NK-92 (cell line): Measurements from ENCODE around the gene FERMT1.
"Not testable (repeated sequence)": the region's sequence is repeated elsewhere in the genome, so short reads cannot be mapped to it uniquely, and the experiment has no call there.

Source experiments
- DNase-seq: peaks from one replicate; lab custom pipeline; 2025; ENCODE audit not compliant: unreplicated experiment; lab: John Stamatoyannopoulos, UW

FERMT1 gene

DNA sequence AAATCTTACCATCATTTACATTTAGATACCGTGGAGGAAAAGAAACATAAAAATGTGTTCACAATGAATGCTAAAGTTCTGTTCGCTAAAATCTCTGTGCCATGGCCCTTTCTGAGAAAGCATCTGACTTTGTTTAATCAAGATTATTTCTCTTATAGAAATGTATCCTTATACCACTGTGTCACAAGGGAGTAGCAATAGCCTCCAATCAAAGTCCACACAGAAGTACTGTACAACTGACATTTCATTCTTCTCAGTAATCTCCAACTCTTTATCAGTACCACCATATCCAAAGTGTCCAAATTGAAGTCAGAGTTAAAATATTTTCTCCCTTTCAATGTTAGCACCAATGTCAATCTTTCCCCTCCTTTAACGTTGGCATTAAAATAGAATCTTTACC is 6.1 kb downstream of the FERMT1 start:
- DNase-seq, result no peak

DNA sequence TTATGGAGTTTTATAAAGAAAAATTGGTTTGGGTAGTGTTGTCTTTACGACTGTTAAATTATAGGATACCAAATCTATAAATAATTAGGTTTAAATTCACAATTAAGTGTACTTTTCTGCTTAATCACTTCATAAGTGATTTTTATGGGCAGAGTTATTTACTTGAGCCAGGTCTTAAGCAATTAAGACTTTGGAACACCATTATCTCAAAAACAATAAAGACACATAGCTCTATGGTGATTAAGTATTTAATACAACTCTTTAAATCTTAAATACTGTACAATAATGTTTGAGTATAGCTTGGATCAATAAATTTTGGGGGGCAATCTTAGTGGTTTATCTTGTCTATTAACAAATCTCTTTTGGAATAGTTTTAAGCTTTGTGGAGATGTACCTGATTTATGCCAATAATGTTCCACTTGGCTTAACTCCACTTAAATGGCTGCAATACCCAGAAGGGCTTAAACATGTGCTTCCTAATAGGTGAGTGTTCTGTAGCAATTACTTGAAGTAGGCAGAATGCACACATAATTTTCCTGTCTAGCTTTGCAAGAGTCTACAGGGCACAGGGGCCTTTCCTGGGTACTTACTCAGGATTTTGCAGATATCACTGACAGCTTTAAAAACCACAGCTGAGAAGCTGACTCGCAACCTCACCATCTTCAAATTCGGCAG is 7.5 kb downstream of the FERMT1 start:
- DNase-seq, result no peak

DNA sequence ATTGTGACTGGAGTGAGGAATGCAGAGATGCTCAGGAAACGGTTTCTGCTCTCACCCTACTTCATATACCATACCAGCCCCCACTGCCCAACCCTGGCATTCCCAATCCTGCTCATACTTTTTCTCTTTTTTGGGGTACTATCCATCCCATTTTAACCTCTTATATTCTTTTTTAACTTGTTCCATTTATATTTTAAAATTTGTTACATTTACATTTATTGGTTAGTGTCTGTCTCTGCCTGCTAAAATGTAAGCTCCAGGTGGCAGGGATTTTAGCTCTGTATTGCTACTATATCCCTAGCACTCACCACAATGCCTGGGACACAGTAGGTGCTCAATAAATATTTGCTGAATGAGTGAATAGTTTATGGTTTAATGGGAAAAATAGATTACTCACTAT is 8.1 kb downstream of the FERMT1 start:
- DNase-seq, result no peak

DNA sequence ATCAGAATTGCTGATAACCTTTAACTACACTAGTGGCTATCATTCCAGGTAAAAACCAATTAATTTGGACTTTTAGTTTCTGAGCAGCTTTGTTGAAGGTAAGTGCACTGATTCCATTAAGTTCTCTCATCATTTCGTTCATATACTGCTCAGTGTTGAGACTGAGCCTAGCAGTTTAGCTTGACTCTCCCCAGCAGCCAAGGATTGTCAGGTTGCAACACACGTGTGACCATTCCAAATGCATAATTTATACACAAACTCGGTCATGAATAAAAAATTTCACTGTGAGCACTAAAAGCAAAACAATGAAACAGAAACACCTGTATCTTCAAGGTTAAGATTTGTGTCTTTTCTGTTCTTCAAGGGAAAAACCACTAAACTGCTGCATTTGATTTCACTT is 8.9 kb downstream of the FERMT1 start:
- DNase-seq, result no peak

DNA sequence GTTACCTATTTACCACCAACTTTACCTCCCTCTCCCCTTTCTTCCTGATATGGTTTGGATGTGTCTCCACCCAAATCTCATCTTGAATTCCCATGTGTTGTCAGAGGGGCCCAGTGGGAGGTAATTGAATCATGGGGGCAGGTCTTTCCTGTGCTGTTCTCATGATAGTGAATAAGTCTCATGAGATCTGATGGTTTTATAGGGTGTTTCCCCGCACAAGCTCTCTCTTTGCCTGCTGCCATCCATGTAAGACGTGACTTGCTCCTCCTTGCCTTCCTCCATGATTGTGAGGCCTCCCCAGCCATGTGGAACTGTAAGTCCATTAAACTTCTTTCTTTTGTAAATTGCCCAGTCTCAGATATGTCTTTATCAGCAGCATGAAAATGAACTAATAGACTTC is 9.9 kb downstream of the FERMT1 start:
- DNase-seq, result not testable (repeated sequence)

DNA sequence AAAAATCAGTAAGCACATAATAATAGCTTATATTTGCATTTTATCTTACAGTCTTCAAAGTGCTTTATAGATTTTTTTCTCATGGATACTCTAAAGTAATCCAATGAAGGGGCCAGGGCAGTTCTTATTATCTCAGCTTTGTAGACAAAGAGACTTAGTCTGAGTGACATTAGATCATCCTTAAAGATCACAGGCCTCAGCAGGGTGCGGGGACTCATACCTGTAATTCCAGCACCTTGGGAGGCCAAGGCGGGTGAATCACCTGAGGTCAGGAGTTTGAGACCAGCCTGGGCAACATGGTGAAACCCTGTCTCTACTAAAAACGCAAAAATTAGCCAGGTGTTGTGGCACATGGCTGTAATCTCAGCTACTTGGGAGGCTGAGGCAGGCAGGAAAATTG is 14.5 kb downstream of the FERMT1 start:
- no peak for DNase-seq

DNA sequence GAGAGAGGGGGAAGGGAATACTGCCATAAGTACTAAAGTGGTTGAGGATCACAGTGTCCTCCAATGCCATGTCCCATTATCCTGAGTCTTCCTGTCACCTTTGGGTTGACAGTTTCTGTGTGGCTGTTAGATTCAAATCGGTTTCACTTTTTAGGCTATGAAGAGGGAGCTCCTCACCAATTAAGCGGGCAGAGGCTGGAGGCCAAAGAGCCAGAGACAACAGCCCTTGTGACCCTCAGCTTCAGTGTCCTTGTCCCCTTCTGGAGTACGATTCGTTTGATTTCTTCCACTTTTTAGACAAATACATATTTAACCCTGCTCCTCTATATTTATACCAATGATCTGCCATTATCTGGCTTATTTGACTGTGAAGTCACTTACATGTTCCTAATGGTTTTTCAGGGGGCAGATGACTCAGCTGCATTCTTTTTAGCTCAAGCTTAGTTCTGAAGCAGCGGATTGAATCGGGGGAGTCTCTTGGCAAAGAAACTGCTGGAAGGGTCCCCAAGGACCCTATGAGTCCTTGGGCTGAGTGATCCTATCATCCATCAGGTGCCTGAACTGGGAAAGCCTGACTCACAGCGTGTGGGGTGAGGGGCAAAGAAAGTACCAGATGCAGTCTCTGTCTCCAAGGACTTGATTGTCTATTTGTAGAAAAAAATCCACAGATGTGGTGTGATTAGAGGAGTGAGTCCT is 18.2 kb downstream of the FERMT1 start:
- DNase-seq, result no peak

DNA sequence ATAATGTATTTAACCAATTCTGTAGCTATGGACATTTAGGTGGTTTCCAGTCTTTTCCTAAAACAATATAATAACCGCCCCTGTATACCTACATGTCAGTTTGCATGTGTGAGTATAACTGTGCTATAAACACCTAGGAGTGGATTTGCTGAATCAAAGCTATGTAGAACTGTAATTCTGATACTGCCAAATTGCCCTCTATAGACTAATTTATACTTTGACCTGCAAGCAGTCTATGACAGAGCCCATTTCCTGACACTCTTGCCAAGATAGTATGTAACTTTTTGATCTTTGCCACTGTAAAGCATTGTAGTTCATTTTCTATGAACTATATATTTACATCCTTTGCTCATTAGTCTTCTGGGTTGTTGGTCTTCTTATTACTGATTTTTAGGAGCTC is 19.5 kb downstream of the FERMT1 start:
- DNase-seq, result no peak

DNA sequence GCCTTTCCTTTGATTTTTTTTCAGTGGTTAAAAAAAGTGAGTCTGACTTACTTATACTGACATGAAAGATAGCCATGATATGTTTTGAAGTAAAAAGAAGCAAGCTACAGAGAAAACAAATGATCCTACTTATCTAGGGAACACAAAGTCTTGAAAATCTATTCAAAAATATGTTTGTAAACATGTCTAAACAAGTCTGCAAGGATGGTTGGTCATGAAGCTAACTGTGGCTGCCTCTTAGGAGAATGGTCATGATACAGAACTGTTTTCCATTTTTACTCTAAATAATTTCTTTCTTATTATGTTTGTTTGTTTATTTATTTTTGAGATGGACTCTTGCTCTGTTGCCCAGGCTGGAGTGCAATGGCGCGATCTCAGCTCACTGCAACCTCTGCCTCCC is 21.5 kb downstream of the FERMT1 start:
- DNase-seq, result no peak

DNA sequence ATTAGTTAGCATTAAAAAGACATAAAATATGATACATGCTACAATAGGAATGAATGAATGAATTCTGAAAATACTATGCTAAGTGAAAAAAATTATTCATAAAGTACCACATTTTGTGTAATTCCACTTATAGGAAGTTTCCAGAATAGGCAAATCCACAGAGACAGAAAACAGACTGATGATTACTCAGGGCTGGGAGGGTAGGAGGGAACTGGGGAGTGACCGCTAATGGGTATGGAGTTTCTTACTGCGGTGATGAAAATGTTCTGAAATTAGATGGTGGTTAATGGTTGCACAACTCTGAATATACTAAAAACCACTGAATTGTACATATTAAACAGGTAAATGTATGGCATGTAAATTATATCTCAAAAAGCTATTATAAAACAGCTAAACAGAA is 22.6 kb downstream of the FERMT1 start:
- no peak for DNase-seq

DNA sequence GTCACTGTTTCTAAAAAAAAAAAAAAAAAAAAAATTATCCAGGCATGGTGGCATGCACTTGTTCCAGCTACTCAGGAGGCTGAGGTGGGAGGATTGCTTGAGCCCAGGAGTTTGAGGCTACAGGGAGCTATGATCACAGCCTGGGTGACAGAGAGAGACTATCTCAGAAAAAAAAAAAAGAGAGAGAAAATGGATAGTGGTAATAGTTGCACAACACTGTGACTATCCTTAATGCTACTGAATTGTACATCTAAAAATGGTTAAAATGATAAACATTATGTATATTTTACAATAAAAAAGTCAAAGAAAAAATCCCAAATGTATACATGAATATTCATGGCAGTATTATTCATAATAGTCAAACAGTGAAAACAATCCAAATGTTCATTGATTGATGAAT is 23.0 kb downstream of the FERMT1 start:
- DNase-seq, result no peak

DNA sequence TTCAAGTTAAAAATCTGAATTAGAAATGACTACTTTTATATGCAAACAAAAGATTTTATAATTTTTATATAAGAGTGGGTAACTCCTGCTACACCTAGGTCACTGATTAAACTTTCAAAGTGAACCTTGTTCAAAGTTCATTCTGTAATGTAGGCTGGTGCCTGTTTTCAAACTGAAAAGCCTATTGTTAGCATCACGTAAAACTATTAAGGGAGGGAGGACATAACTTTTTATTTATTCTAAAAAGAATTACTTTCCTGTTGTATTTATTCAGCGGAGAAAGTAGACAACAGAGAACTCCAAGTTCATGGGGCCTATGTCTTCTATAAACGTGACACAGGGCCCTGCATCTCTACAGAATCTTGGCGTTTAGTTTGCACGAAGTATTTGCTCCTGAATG is 27.4 kb downstream of the FERMT1 start:
- no peak for DNase-seq

DNA sequence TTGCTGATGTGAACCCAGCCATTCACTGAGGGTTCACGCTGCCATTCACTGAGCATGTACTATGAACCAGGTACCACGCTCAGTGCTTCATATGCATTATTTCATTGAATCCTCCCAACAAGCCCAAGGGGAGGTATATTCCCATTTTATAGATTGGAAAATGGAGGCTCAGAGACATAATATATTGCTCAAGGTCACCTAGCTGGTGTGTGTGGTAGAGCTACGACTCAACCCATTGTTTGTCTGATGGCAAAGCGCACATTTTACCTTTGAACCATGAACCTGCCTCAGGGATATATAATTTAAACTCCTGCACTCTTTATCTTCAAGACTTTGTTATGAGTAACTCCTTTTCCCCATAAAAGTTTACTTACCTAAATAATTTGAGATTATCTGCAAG is 28.3 kb downstream of the FERMT1 start:
- no peak for DNase-seq

DNA sequence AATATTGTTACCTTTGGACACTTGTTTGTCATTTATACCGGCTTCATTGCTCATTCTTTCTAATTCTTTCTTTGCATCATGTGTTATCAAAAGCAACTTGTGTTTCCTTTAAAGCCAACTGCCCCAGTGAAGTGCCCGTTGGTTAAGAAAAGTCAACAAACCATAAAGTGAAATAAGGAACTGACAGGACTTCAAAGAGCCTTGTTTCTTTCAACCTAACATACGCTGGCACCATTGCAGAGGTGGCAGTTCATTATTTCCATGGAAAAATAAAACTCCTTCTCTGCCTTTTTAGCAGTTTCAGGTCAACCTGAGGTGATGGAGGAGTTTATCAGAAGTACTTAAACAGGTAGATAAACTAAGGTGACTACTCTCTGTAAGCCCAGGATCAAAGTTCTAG is 28.8 kb downstream of the FERMT1 start:
- no peak for DNase-seq

DNA sequence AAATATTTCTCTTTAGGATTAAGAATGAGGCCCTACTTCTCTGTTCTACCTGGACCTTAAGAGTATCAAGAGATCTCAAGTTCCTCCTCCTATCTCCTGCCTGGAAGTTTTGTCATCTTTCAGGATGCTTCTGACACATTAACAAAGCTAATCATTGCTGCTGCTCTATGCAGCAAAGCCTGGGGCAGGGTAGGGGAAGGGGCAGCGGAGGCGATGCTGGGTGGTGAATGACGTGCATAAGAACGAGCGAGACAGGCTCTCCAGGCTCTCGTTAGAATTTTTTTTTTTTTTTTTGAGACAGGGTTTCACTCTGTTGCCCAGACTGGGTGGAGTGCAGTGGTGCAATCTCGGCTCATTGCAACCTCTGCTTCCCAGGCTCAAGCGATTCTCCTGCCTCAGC is 31.2 kb downstream of the FERMT1 start:
- DNase-seq, result no peak

DNA sequence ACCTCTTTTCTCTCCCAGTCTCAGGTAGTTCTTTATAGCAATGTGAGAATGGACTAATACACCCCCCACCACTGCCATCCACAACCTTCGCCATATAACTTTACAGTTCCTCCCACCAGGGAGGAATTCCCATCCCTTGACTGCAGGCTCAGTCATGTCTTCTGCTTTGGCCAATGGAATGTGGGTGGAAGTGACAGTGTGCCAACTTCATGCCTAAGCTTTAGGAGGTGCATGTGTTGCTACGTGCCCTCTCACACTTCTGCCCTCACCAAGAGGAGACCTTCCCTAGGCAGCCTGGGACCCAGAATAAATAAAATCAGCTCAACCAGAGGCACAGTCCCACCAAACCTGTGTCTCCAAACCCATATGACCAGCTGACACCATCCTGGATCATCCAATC is 36.0 kb downstream of the FERMT1 start:
- DNase-seq, result no peak

DNA sequence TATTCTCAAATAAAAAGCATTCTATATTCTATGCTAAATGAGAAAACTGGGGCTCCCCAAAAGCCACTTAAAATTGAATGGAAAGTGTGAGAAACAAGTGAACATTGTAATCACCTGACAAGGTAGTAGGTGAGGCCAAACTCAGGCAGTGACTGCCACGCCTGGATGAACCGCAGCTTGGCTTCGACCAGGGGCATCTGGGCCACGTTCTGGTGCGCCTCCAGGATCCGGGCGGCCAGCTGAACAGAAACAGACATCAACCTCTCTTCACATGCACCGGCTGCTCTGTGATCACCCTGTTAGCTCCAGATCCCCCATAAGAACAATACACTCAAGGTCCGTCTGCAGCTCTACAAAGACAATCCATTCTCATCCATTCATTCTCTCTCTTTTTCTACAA is 38.9 kb downstream of the FERMT1 start:
- no peak for DNase-seq

DNA sequence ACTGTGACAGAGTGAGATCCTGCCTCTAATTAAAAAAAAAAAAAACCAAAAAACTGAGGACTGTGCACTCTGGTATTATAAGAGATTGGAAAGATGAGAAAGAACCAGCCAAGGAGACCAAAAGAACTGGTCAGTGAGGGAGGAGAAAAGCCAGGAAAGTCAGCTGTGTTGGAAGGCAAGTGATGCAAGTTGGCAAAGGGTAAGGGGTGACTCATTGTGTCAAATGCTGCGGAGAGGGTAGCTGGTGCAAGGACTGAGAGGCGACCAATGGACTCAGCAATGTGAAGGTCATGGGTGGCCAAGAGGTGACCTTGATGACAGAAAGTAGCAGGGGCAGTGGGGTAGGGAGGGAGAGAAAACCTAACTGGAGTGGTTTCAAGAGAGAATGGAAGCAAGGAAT is 41.6 kb downstream of the FERMT1 start:
- no peak for DNase-seq

DNA sequence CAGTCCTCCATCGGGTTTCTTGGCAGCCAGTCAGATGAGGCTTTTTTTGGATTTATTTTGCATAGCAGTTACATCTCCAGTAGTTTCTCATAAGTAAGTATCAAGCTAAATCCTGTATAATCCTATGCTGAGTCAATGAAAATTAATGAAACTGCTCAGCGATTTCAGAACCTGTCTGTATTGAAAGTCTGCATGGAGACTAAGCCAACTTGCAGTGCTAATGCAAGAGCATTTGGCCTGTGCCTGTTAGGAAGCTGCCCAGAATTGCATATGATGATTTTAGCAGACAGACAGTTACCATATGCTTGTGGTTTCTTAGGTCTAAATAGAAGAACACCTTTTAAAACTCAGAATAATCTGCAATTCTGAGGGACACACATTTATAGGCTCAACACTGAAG is 43.8 kb downstream of the FERMT1 start:
- DNase-seq, result no peak

DNA sequence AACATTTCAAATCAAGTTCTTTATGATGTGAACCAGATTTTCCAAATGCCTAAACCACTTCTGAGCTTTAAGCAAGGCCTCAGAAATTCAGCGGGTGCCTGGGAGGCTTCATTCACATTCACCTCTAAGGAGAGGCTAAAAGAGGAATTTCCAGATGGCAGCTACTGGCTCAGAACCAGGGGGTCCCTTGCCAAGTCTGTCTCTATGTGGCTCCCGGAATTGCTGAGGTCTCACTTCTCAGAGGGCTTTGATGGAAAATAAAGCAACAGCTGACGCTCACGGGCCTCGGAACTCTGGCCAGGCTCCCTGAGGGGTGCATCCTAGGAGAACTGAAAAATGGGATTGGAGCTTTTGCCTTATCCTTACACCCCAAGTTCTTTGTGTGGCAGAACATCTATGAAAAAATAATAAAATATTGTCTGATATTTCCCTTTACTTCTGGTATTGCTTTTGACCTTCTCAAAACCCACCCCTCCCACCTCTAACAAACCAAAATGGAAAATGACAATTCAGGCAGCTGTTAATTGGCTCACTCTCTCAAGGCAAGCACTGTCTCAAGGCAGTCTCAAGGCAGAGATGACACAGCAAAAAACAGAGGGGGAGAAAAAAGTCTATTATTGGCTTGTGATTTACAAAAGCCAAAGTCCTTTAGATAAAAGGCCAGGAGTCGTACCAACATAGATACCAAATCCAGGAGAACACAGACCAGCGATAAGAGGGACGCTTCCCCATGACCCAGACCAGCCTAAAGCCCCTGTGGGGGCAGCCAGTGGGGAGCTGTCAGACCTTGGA is 47.2 kb downstream of the FERMT1 start:
- no peak for DNase-seq

DNA sequence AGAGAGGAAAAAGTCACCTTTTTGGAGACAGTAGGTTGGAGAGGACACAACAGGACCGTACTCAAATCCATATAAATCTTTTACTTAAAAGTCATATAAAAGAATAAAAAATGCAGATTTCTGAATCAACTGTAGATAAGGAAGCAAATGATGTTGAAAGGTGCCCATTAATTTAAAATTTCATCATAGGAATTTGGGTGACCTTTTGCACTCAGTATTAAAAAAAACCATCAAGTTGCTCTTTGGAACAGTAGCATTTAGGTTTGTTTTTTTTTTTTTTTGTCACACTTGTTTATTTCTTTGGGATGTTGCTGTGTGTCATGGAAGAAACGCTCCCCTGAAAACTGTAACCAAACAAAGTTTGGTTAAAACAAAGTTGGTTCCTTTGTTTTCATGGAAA is 48.0 kb downstream of the FERMT1 start:
- DNase-seq, result no peak

DNA sequence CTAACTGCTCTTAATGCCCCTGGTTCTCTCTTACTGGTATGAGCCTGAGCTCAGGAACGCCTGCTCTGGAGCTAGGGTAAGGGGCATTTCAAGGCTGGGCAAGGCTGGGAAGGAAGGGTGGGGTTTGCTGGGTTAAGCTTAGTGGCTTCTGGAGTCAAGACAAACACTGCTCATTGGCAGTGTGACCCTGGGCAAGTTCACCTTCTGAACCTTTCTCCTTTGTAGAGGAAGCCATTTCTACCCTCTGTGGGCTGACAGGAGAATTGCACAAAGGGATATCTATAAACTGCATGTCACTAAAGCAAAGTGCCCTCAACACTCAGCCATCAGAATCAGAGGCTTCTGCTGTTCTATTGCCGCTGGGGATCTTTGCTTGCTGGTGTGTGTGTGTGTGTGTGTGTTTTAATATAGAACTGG is 48.7 kb downstream of the FERMT1 start:
- no peak for DNase-seq
